ENCODE results near the gene TMOD1.
A peak's percentile ranks its signal among the peaks of the same experiment; 100 is the strongest.
"Not testable (repeated sequence)": the region's sequence is repeated elsewhere in the genome, so short reads cannot be mapped to it uniquely, and the experiment has no call there.

Gene TMOD1

GRCh38 chr9:97501177-97501971, at the start of gene TMOD1:
Gene TMOD1, plus strand, starts transcription at chr9:97501666. Its CDS starts 22,523 bp downstream, at chr9:97524189.
- peaks cover 14% of the 10 kb centered on the region for H3K27me3 ChIP-seq (ENCODE audit: low read depth)

GRCh38 chr9:97453573-97453972, 47.9 kb upstream of the TMOD1 start:
- H3K4me1 ChIP-seq; H3K9me3 ChIP-seq; DNase-seq (ENCODE audit: low spot score in 2 of 2); H3K36me3 ChIP-seq (replicated peaks); H3K4me3 ChIP-seq; H3K27me3 ChIP-seq (ENCODE audit: low read depth); in situ Hi-C loops (cut with MboI; ENCODE audit: low sequenced_read_pairs): not testable (repeated sequence)

More at GRCh38 chr9:97501177-97501971, at the start of gene TMOD1:
- peak; percentile 43 to 77 for DNase-seq (ENCODE audit: low spot score in 2 of 2)
- peak within 1 kb of the TSS; percentile 49 for H3K4me3 ChIP-seq
- in situ Hi-C loops (cut with MboI; ENCODE audit: low sequenced_read_pairs): no loop called here
- H3K36me3 ChIP-seq (replicated peaks): no peaks in the 10 kb centered on the region
- no peaks in the 10 kb centered on the region for H3K9me3 ChIP-seq
- H3K4me1 ChIP-seq: no peaks in the 10 kb centered on the region

GRCh38 chr9:97456841-97457240, 44.6 kb upstream of the TMOD1 start:
- H3K4me1 ChIP-seq; H3K4me3 ChIP-seq; H3K27me3 ChIP-seq (ENCODE audit: low read depth); in situ Hi-C loops (cut with MboI; ENCODE audit: low sequenced_read_pairs); DNase-seq (ENCODE audit: low spot score in 2 of 2); H3K36me3 ChIP-seq (replicated peaks); H3K9me3 ChIP-seq: not testable (repeated sequence)

GRCh38 chr9:97459326-97459725, 42.1 kb upstream of the TMOD1 start:
- H3K9me3 ChIP-seq: no peaks in the 10 kb centered on the region
- H3K36me3 ChIP-seq (replicated peaks): no peaks in the 10 kb centered on the region
- no peak for DNase-seq (ENCODE audit: low spot score in 2 of 2)
- in situ Hi-C loops (cut with MboI; ENCODE audit: low sequenced_read_pairs): no loop called here
- H3K4me3 ChIP-seq: no peak overlapping the region
- no peaks in the 10 kb centered on the region for H3K27me3 ChIP-seq (ENCODE audit: low read depth)
- no peaks in the 10 kb centered on the region for H3K4me1 ChIP-seq

GRCh38 chr9:97462159-97462558, 39.3 kb upstream of the TMOD1 start:
- in situ Hi-C loops (cut with MboI; ENCODE audit: low sequenced_read_pairs): loop anchor here (10.0 kb wide), 1 partner anchor 153 kb away; no protein-coding TSS in a partner anchor
- H3K27me3 ChIP-seq (ENCODE audit: low read depth): no peaks in the 10 kb centered on the region
- DNase-seq (ENCODE audit: low spot score in 2 of 2): no peak
- H3K4me1 ChIP-seq: no peaks in the 10 kb centered on the region
- H3K9me3 ChIP-seq: no peaks in the 10 kb centered on the region
- H3K4me3 ChIP-seq: no peak overlapping the region
- H3K36me3 ChIP-seq (replicated peaks): no peaks in the 10 kb centered on the region

GRCh38 chr9:97462914-97463313, 38.6 kb upstream of the TMOD1 start:
- no peaks in the 10 kb centered on the region for H3K27me3 ChIP-seq (ENCODE audit: low read depth)
- DNase-seq (ENCODE audit: low spot score in 2 of 2): no peak
- no peaks in the 10 kb centered on the region for H3K4me1 ChIP-seq
- H3K4me3 ChIP-seq: no peak overlapping the region
- H3K9me3 ChIP-seq: no peaks in the 10 kb centered on the region
- no peaks in the 10 kb centered on the region for H3K36me3 ChIP-seq (replicated peaks)
- in situ Hi-C loops (cut with MboI; ENCODE audit: low sequenced_read_pairs): loop anchor here (10.0 kb wide), 1 partner anchor 152 kb away; no protein-coding TSS in a partner anchor

- peak; percentile 28 to 68 for DNase-seq (ENCODE audit: low spot score in 2 of 2)
- in situ Hi-C loops (cut with MboI; ENCODE audit: low sequenced_read_pairs): loop anchor here (10.0 kb wide), 1 partner anchor 146 kb away; no protein-coding TSS in a partner anchor
- no peaks in the 10 kb centered on the region for H3K36me3 ChIP-seq (replicated peaks)
- no peaks in the 10 kb centered on the region for H3K27me3 ChIP-seq (ENCODE audit: low read depth)
- no peak overlapping the region for H3K4me3 ChIP-seq
- no peaks in the 10 kb centered on the region for H3K9me3 ChIP-seq
- H3K4me1 ChIP-seq: no peaks in the 10 kb centered on the region
Observed at GRCh38 chr9:97468658-97469448, 32.6 kb upstream of the TMOD1 start.

GRCh38 chr9:97470076-97470475, 31.4 kb upstream of the TMOD1 start:
- DNase-seq (ENCODE audit: low spot score in 2 of 2): no peak
- peaks cover 4% of the 10 kb centered on the region; the same call in 1 of the 2 replicates for H3K4me1 ChIP-seq
- H3K9me3 ChIP-seq: no peaks in the 10 kb centered on the region
- H3K36me3 ChIP-seq (replicated peaks): no peaks in the 10 kb centered on the region
- no peaks in the 10 kb centered on the region for H3K27me3 ChIP-seq (ENCODE audit: low read depth)
- in situ Hi-C loops (cut with MboI; ENCODE audit: low sequenced_read_pairs): no loop called here
- no peak overlapping the region for H3K4me3 ChIP-seq

- in situ Hi-C loops (cut with MboI; ENCODE audit: low sequenced_read_pairs): no loop called here
- Histone ChIP-seq H3K9me3 (no peaks in the 10 kb centered on the region), H3K36me3 (replicated peaks) (no peaks in the 10 kb centered on the region), H3K4me1 (peaks cover 8% of the 10 kb centered on the region), H3K27me3 (ENCODE audit: low read depth) (no peaks in the 10 kb centered on the region), H3K4me3 (no peak overlapping the region)
- DNase-seq (ENCODE audit: low spot score in 2 of 2): no peak
Observed at GRCh38 chr9:97473717-97474116, 27.7 kb upstream of the TMOD1 start.

GRCh38 chr9:97474372-97474925, 27.0 kb upstream of the TMOD1 start:
- Histone ChIP-seq H3K36me3 (replicated peaks) (no peaks in the 10 kb centered on the region), H3K27me3 (ENCODE audit: low read depth) (no peaks in the 10 kb centered on the region), H3K9me3 (no peaks in the 10 kb centered on the region), H3K4me3 (no peak overlapping the region), H3K4me1 (peaks cover 8% of the 10 kb centered on the region)
- no peak for DNase-seq (ENCODE audit: low spot score in 2 of 2)
- in situ Hi-C loops (cut with MboI; ENCODE audit: low sequenced_read_pairs): no loop called here

GRCh38 chr9:97475059-97475458, 26.4 kb upstream of the TMOD1 start:
- DNase-seq (ENCODE audit: low spot score in 2 of 2): peak in 1 of 2 experiments; percentile 59
- no peaks in the 10 kb centered on the region for H3K36me3 ChIP-seq (replicated peaks)
- in situ Hi-C loops (cut with MboI; ENCODE audit: low sequenced_read_pairs): no loop called here
- H3K4me1 ChIP-seq: peaks cover 8% of the 10 kb centered on the region
- no peak overlapping the region for H3K4me3 ChIP-seq
- H3K9me3 ChIP-seq: no peaks in the 10 kb centered on the region
- no peaks in the 10 kb centered on the region for H3K27me3 ChIP-seq (ENCODE audit: low read depth)

GRCh38 chr9:97478301-97478981, 23.0 kb upstream of the TMOD1 start:
- Histone ChIP-seq H3K4me3 (no peak overlapping the region), H3K4me1 (peaks cover 8% of the 10 kb centered on the region), H3K36me3 (replicated peaks) (no peaks in the 10 kb centered on the region), H3K27me3 (ENCODE audit: low read depth) (no peaks in the 10 kb centered on the region), H3K9me3 (no peaks in the 10 kb centered on the region)
- in situ Hi-C loops (cut with MboI; ENCODE audit: low sequenced_read_pairs): no loop called here
- DNase-seq (ENCODE audit: low spot score in 2 of 2): no peak

GRCh38 chr9:97479496-97480159, 21.8 kb upstream of the TMOD1 start:
- in situ Hi-C loops (cut with MboI; ENCODE audit: low sequenced_read_pairs): no loop called here
- Histone ChIP-seq H3K4me3 (no peak overlapping the region), H3K27me3 (ENCODE audit: low read depth) (no peaks in the 10 kb centered on the region), H3K4me1 (peaks cover 8% of the 10 kb centered on the region), H3K9me3 (no peaks in the 10 kb centered on the region), H3K36me3 (replicated peaks) (no peaks in the 10 kb centered on the region)
- DNase-seq (ENCODE audit: low spot score in 2 of 2): no peak

Measured in HAP-1 (cell line).